AG09309 (cell line): ENCODE data around the gene UCMA.
"Not testable (repeated sequence)": the region's sequence is repeated elsewhere in the genome, so short reads cannot be mapped to it uniquely, and the experiment has no call there.

Source experiments
- DNase-seq: peaks from one replicate; pipeline ENCODE4 v3.0.0-alpha.2; 2010; ENCODE audit warnings: low read depth
- H3K4me3 ChIP-seq: 2 replicates; pipeline ENCODE4 v1.5.1; 2011; ENCODE audit warnings: mild to moderate bottlenecking, low read depth, low read length, moderate library complexity; ENCODE audit not compliant: control insufficient read depth
- TF ChIP-seq, protein P1 (sequence below): IDR thresholded peaks from 2 replicates; pipeline ENCODE4 v1.5.1; 2011; ENCODE audit warnings: mild to moderate bottlenecking, low read depth, low read length, inconsistent platforms; ENCODE audit not compliant: insufficient read depth, control insufficient read depth; ENCODE audit errors: missing control alignments

UCMA gene

DNA sequence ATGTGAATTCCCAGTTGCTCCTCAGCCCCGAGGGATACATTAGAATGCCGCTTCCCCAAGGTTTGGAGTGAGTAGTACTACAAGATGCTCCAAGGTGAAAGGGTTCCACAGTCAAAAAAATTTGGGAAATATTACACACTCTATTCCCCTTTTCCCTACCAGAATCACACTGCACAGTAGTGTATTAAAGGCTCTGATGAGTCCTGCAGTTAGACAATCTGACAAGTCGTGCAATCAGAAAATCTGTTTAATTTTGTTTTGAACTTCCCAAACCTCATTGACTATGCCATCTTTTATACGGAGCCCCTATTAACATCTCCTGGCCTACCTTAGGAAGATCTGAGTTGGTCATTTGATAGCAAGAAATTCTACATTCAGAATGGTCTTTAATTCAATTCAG, 13.6 kb upstream of the UCMA start:
- DNase-seq: no peak
- no peak overlapping the region for H3K4me3 ChIP-seq
- TF ChIP-seq, protein P1, sequence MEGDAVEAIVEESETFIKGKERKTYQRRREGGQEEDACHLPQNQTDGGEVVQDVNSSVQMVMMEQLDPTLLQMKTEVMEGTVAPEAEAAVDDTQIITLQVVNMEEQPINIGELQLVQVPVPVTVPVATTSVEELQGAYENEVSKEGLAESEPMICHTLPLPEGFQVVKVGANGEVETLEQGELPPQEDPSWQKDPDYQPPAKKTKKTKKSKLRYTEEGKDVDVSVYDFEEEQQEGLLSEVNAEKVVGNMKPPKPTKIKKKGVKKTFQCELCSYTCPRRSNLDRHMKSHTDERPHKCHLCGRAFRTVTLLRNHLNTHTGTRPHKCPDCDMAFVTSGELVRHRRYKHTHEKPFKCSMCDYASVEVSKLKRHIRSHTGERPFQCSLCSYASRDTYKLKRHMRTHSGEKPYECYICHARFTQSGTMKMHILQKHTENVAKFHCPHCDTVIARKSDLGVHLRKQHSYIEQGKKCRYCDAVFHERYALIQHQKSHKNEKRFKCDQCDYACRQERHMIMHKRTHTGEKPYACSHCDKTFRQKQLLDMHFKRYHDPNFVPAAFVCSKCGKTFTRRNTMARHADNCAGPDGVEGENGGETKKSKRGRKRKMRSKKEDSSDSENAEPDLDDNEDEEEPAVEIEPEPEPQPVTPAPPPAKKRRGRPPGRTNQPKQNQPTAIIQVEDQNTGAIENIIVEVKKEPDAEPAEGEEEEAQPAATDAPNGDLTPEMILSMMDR: no peak

DNA sequence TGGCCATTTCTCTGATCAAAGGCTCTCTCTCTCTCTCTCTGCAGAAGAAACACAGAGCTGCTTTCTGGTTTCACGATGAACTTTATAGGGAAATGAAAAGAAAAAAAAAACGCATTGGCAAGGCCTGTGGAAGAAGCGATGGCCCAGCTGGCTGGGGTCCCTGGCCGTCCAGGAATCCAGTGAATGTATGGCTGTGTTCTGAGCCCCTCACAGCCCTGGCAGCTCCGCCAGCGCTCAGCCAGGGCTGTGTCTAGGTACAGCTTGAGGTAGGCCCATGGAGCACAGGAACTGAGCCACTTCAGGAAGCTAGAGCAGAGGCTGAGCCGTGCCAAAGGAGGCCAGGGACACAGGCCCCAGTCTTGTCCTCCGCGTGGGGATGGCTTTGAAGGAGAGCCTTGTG, 13.1 kb upstream of the UCMA start:
- DNase-seq: no peak
- H3K4me3 ChIP-seq: no peak overlapping the region
- TF ChIP-seq, protein P1: no peak

GRCh38 chr10:13242260-13242659, 8.1 kb upstream of the UCMA start:
- H3K4me3 ChIP-seq, DNase-seq: not testable (repeated sequence)

- TF ChIP-seq, protein P1: no peak
- no peak overlapping the region for H3K4me3 ChIP-seq
- no peak for DNase-seq
Observed at GRCh38 chr10:13241613-13242012, 7.4 kb upstream of the UCMA start.

- no peak overlapping the region for H3K4me3 ChIP-seq
- no peak for DNase-seq
- TF ChIP-seq, protein P1: no peak
Observed at GRCh38 chr10:13239923-13240322, 5.7 kb upstream of the UCMA start.

DNA sequence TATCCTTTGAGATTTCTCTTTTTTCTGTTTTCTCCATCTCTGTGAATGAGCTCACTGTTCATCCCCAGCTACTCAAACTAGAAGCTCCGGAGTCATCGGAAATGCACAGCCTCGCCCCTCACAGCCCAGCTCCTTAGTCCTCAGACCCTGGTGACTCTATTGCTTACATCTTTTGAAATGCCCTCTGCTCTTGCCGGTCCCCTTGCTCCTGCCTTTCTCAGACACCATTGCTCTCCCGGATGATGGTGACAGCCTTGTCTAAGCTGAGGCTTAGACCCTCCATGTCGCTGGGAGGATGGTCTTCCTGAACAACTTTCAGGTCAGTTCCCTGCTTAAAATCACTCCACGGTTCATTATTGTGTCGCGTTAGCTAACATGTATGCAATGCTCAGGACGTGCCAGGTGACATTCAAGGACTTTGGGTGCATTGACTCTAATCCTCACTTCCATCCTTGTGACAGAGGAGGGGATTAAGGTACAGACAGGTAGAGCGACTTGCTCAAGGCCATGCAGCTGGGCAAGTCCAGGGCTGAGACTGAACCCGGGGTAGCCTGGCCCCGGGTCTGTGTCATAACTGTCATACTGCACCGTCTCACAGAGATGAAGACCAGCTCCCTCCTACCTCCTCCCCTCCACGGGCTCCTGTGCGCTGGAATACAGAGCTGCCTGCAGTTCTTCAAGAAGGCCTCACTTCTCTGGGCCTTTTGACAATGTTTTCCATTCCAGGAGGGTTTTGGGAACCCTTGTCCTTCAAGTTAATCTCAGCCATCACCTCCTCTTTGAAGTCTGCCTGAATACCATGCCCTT, 4.3 kb upstream of the UCMA start:
- TF ChIP-seq, protein P1: no peak
- DNase-seq: no peak
- no peak overlapping the region for H3K4me3 ChIP-seq

DNA sequence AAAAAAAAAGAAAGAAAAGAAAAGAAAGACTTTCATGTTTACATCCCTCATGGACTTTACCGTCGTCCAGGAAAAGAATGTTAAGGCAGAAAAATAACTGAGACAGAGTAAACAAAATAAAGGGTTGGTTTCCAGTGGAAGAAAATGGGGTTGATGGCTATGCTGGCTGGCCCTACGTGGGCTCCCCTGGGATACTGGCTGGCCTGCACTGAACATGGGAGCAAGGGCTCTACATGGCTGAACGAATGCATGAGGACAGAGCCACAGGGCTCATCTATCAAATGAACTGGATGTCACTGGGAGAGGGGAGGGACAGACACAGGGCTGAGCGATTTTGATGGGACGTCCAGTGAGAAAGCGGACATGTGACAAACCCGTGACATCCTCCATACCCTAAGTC, 2.5 kb upstream of the UCMA start:
- no peak for DNase-seq
- no peak overlapping the region for H3K4me3 ChIP-seq
- TF ChIP-seq, protein P1: no peak

DNA sequence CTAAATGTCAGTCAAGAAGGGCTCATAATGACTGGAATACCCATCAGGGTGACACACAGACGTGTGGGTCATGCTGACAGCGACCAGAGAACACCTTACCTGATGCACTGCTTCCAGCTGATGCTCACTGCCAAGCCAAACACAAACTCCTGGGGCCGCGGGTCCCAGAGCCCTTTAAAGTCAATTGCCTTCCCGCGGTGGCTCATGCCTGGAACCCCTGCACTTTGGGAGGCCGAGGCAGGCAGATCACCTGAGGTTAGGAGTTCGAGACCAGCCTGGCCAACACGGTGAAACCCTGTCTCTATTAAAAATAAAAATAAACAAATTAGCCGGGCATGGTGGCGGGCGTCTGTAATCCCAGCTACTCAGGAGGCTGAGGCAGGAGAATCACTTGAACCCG, 562 bp upstream of the UCMA start:
- DNase-seq, H3K4me3 ChIP-seq: not testable (repeated sequence)
